ENCODE measurements around the gene DPEP2.

- TF ChIP-seq, protein P1, sequence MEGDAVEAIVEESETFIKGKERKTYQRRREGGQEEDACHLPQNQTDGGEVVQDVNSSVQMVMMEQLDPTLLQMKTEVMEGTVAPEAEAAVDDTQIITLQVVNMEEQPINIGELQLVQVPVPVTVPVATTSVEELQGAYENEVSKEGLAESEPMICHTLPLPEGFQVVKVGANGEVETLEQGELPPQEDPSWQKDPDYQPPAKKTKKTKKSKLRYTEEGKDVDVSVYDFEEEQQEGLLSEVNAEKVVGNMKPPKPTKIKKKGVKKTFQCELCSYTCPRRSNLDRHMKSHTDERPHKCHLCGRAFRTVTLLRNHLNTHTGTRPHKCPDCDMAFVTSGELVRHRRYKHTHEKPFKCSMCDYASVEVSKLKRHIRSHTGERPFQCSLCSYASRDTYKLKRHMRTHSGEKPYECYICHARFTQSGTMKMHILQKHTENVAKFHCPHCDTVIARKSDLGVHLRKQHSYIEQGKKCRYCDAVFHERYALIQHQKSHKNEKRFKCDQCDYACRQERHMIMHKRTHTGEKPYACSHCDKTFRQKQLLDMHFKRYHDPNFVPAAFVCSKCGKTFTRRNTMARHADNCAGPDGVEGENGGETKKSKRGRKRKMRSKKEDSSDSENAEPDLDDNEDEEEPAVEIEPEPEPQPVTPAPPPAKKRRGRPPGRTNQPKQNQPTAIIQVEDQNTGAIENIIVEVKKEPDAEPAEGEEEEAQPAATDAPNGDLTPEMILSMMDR (IDR thresholded peaks at IDR 0.05; ENCODE audit: poor library complexity): no peak
- TF ChIP-seq EZH2 (IDR thresholded peaks at IDR 0.05; ENCODE audit: borderline replicate concordance): no peak
These were observed 701 bp upstream of the DPEP2 start for GRCh38 chr16:67999985-68000384.

Data from hepatocyte (in vitro differentiated cells).